ENCODE data around the gene CCDC171.

Gene CCDC171

GRCh38 chr9:16010221-16010620, 457.4 kb downstream of the CCDC171 start:
- Mint-ChIP-seq H3K27me3 (no peaks in the 10 kb centered on the region), H3K36me3 (no peaks in the 10 kb centered on the region), H3K4me1 (no peaks in the 10 kb centered on the region), H3K27ac (no peak overlapping the region), H3K9me3 (peaks cover 7% of the 10 kb centered on the region), H3K4me3 (no peak overlapping the region)
- CTCF ChIA-PET, result no interaction called here
- no peak for DNase-seq

GRCh38 chr9:16012621-16013020, 459.8 kb downstream of the CCDC171 start:
- H3K27me3 Mint-ChIP-seq, result no peaks in the 10 kb centered on the region
- no peak overlapping the region for H3K4me3 Mint-ChIP-seq
- H3K4me1 Mint-ChIP-seq, result no peaks in the 10 kb centered on the region
- H3K36me3 Mint-ChIP-seq, result no peaks in the 10 kb centered on the region
- CTCF ChIA-PET, result no interaction called here
- peaks cover 7% of the 10 kb centered on the region for H3K9me3 Mint-ChIP-seq
- no peak for DNase-seq
- H3K27ac Mint-ChIP-seq, result no peak overlapping the region

- DNase-seq, result no peak
- Mint-ChIP-seq H3K36me3 (no peaks in the 10 kb centered on the region), H3K27me3 (no peaks in the 10 kb centered on the region), H3K4me1 (no peaks in the 10 kb centered on the region), H3K27ac (no peak overlapping the region), H3K9me3 (peaks cover 8% of the 10 kb centered on the region), H3K4me3 (no peak overlapping the region)
- CTCF ChIA-PET, result no interaction called here
These were observed 460.5 kb downstream of the CCDC171 start for GRCh38 chr9:16013366-16013765.

GRCh38 chr9:16013826-16014225, 461.0 kb downstream of the CCDC171 start:
- Mint-ChIP-seq H3K36me3 (no peaks in the 10 kb centered on the region), H3K4me1 (no peaks in the 10 kb centered on the region), H3K27me3 (no peaks in the 10 kb centered on the region), H3K9me3 (peaks cover 5% of the 10 kb centered on the region), H3K27ac (no peak overlapping the region), H3K4me3 (no peak overlapping the region)
- CTCF ChIA-PET, result no interaction called here
- DNase-seq, result no peak

- Mint-ChIP-seq H3K36me3 (no peaks in the 10 kb centered on the region), H3K4me1 (no peaks in the 10 kb centered on the region), H3K27ac (no peak overlapping the region), H3K9me3 (peaks cover 5% of the 10 kb centered on the region), H3K27me3 (no peaks in the 10 kb centered on the region), H3K4me3 (no peak overlapping the region)
- no peak for DNase-seq
- CTCF ChIA-PET, result no interaction called here
These were observed 469.4 kb downstream of the CCDC171 start for GRCh38 chr9:16022228-16022627.

GRCh38 chr9:16023446-16023845, 470.6 kb downstream of the CCDC171 start:
- DNase-seq, result no peak
- no peaks in the 10 kb centered on the region for H3K36me3 Mint-ChIP-seq
- H3K27me3 Mint-ChIP-seq, result no peaks in the 10 kb centered on the region
- H3K27ac Mint-ChIP-seq, result no peak overlapping the region
- H3K9me3 Mint-ChIP-seq, result no peaks in the 10 kb centered on the region
- CTCF ChIA-PET, result no interaction called here
- no peaks in the 10 kb centered on the region for H3K4me1 Mint-ChIP-seq
- no peak overlapping the region for H3K4me3 Mint-ChIP-seq
